Liver (tissue), 3 donors: ENCODE data around the gene EFCAB11.

Experiments
- CTCF ChIP-seq: fragments of 150-350 bp; IDR thresholded peaks from 2 replicates; pipeline ENCODE4 v1.5.1; 2017; ENCODE audit warnings: improper control_type of control experiment, low read depth, low read length; ENCODE audit not compliant: missing input control
- FOXA1 ChIP-seq: IDR thresholded peaks from 2 replicates; pipeline ENCODE4 v1.6.1; 2016; ENCODE audit warnings: antibody characterized with exemption
- FOXA2 ChIP-seq: IDR thresholded peaks from 2 replicates; pipeline ENCODE4 v1.6.1; 2016; ENCODE audit warnings: antibody characterized with exemption
- RXRA ChIP-seq, 2 donors: IDR thresholded peaks; 2 replicates each; pipeline ENCODE4 v1.6.1; 2017 to 2018; ENCODE audit warnings: antibody characterized with exemption in 2 of 2, mild to moderate bottlenecking in 1 of 2
- donor health status: healthy.
- donor health status: healthy.

GRCh38 chr14:89844508-89844907, 110.0 kb downstream of the EFCAB11 start:
- TF ChIP-seq CTCF (no peak), FOXA2 (no peak), FOXA1 (no peak), RXRA (IDR thresholded peaks at IDR 0.05) (no peak)
